HepG2 (cell line): Measurements from ENCODE around the gene IL1RAPL2. TPM values are rescaled to one million over a fixed set of nuclear protein-coding genes. Genes with fewer than 3 reads are reported as not detected.
"Not testable (repeated sequence)": the region's sequence is repeated elsewhere in the genome, so short reads cannot be mapped to it uniquely, and the experiment has no call there.

ENCODE experiments used
- ATAC-seq: fragments of 200-7000 bp; cut with Tn5 transposase; 3 replicates; pipeline ENCODE4 v1.9.1; 2020; ENCODE audit warnings: mild to moderate bottlenecking, moderate library complexity
- BruUV-seq: library from RNA; stranded (reverse); fragments of 400-500 nt; replicated peaks from 2 replicates; lab custom pipeline; 2021; lab: Mats Ljungman, UMichigan
- CTCF ChIA-PET: fragments of 300-600 bp; formaldehyde crosslinking; extraction: SDS; loops from one replicate; lab custom pipeline; 2021; ENCODE audit warnings: low total read pairs, inconsistent platforms, low intra/inter-chr PET ratio; lab: Yijun Ruan, JAX
- POLR2A ChIA-PET: fragments of 350-600 bp; sonication (Branson Sonifier 250); formaldehyde crosslinking; loops from one replicate; lab custom pipeline; 2020; ENCODE audit warnings: antibody characterized with exemption, inconsistent platforms; lab: Yijun Ruan, JAX
- DNase-seq: peaks from one replicate; pipeline ENCODE4 v3.0.0-alpha.2; 2015; ENCODE audit warnings: low spot score
- FAIRE-seq: peaks from 3 replicates; lab custom pipeline; 2011; peaks lifted over from hg19 to GRCh38; lab: Jason Lieb, UNC
- H2AFZ ChIP-seq: one replicate; pipeline ENCODE4 v1.6.1; 2011; ENCODE audit warnings: low read length, inconsistent platforms
- H3K27ac ChIP-seq: fragments of 300-600 bp; 3 replicates; pipeline ENCODE4 v1.8.0; 2011; ENCODE audit warnings: mixed run types, mild to moderate bottlenecking, mixed read lengths, low read length, inconsistent platforms; ENCODE audit not compliant: insufficient read depth; ENCODE audit errors: extremely low read length
- H3K27me3 ChIP-seq, 2 experiments: fragments of 200-600 bp in 1 of 2; 2 replicates in 1 of 2; 3 replicates in 1 of 2; pipeline versions ENCODE4 v1.6.0 to v1.8.0; 2011; ENCODE audit warnings: low read length in 2 of 2, mild to moderate bottlenecking in 2 of 2, moderate library complexity in 2 of 2, inconsistent platforms in 1 of 2; ENCODE audit not compliant: insufficient read depth in 2 of 2, control insufficient read depth in 1 of 2
- H3K36me3 ChIP-seq, 2 experiments: fragments of 200-600 bp in 1 of 2; replicated peaks in 1 of 2; 2 replicates in 1 of 2; 3 replicates in 1 of 2; pipeline versions ENCODE4 v1.5.1 to v1.8.0; 2011; ENCODE audit warnings: low read length in 2 of 2, inconsistent platforms in 1 of 2; ENCODE audit not compliant: insufficient read depth in 2 of 2, control insufficient read depth in 1 of 2
- H3K4me1 ChIP-seq: 2 replicates; pipeline ENCODE4 v1.5.1; 2012; ENCODE audit warnings: low read length, inconsistent platforms; ENCODE audit not compliant: insufficient read depth
- H3K4me2 ChIP-seq: 2 replicates; pipeline ENCODE4 v1.6.0; 2011; ENCODE audit warnings: low read depth, low read length, inconsistent platforms
- H3K4me3 ChIP-seq, 3 experiments: fragments of 200-600 bp in 1 of 3; sonication (generic), shearing (Covaris generic) in 1 of 3; replicated peaks in 1 of 3; 2 replicates each; pipeline ENCODE4 v1.5.1; 2011 to 2016; ENCODE audit warnings: low read length in 3 of 3, inconsistent platforms in 2 of 3, low read depth in 2 of 3, mild to moderate bottlenecking in 2 of 3, control low read depth in 1 of 3, mixed read lengths in 1 of 3; ENCODE audit not compliant: insufficient read depth in 1 of 3
- H3K79me2 ChIP-seq: one replicate; pipeline ENCODE4 v1.6.1; 2011; ENCODE audit warnings: low read length, inconsistent platforms; ENCODE audit not compliant: insufficient read depth
- H3K9ac ChIP-seq: 2 replicates; pipeline ENCODE4 v1.6.0; 2011; ENCODE audit warnings: mild to moderate bottlenecking, low read depth, low read length, inconsistent platforms; ENCODE audit not compliant: insufficient read depth
- H3K9me3 ChIP-seq: 2 replicates; pipeline ENCODE4 v1.5.1; 2012; ENCODE audit warnings: mild to moderate bottlenecking, low read length
- H4K20me1 ChIP-seq: 2 replicates; pipeline ENCODE4 v1.6.0; 2011; ENCODE audit warnings: inconsistent platforms, mild to moderate bottlenecking, low read length, moderate library complexity; ENCODE audit not compliant: insufficient read depth
- KDM4B ChIP-seq: sonication (generic); formaldehyde crosslinking; IDR thresholded peaks from 2 replicates; pipeline ENCODE4 v1.4.0; 2020; ENCODE audit warnings: missing genetic modification reagents
- MAFF ChIP-seq: IDR thresholded peaks from 2 replicates; pipeline ENCODE4 v1.6.1; 2011; ENCODE audit warnings: low read depth, low read length, improper control_type of control experiment
- MAFK ChIP-seq, 2 experiments: IDR thresholded peaks in 1 of 2; conservative IDR thresholded peaks in 1 of 2; 2 replicates each; pipeline ENCODE4 v1.6.1; 2011; ENCODE audit warnings: improper control_type of control experiment in 2 of 2, low read length in 2 of 2
- whole genome bisulfite sequencing: methylation state at CpG from one replicate; pipeline ENCODE4 v1.1.6; 2017; ENCODE audit warnings: low lambda C conversion rate; 5-methylcytosine and 5-hydroxymethylcytosine counted together
- in situ Hi-C: cut with HindIII; loops from 2 replicates; pipeline ENCODE4 v1.10.0; 2017; ENCODE audit warnings: low pct_unique_long_range_greater_than_20kb; ENCODE audit not compliant: extremely low pct_ligation_motif_present
- intact Hi-C: fragments of 100-400 bp; cut with micrococcal nuclease; formaldehyde crosslinking; loops from one replicate; pipeline ENCODE4 v1.10.0; 2022; ENCODE audit not compliant: unreplicated experiment
- polyA plus RNA-seq, 8 experiments: library from polyadenylated mRNA; depleted of rRNA in 3 of 8; stranded (reverse) in 7 of 8; unstranded in 1 of 8; fragments of >200 nt; fragmentation: Illumina TruSeq in 4 of 8; extraction: Trizol in 4 of 8; gene quantifications; 2 replicates each; pipeline versions ENCODE4 v1.2.1 to v1.2.3, GENCODE V29; 2011 to 2016; ENCODE audit warnings: low read depth in 4 of 8, missing spikeins in 1 of 8, mixed read lengths in 1 of 8; ENCODE audit not compliant: insufficient read depth in 1 of 8
- total RNA-seq, 5 experiments: library from RNA; depleted of rRNA; stranded (reverse); fragments of >200 nt; fragmentation: Illumina TruSeq; extraction: Trizol; gene quantifications; 2 replicates each; pipeline ENCODE4 v1.2.3, GENCODE V29; 2016; ENCODE audit warnings: low read depth in 1 of 5

The IL1RAPL2 gene
- total and polyA plus RNA-seq, 2 of the 13 experiments (the other 11 are each of a cell fraction or from before 2014, with no cell fraction given), result not detected

- no peak for FAIRE-seq
- no peak for ATAC-seq
- DNase-seq, result no peak
- no peaks in the 10 kb centered on the region for H4K20me1 ChIP-seq
- no peaks in the 10 kb centered on the region for H3K79me2 ChIP-seq
- CTCF ChIA-PET, result no interaction called here
- in situ Hi-C loops, result no loop called here
- H3K36me3 ChIP-seq, result no peaks in the 10 kb centered on the region
- no peaks in the 10 kb centered on the region for H3K4me1 ChIP-seq
- no peak overlapping the region for H3K4me2 ChIP-seq
- H3K9ac ChIP-seq, result no peak overlapping the region
- H3K4me3 ChIP-seq, result no peak overlapping the region
- POLR2A ChIA-PET, result no interaction called here
- H2AFZ ChIP-seq, result no peak overlapping the region
- H3K27ac ChIP-seq, result no peak overlapping the region
- TF ChIP-seq KDM4B (no peak), MAFK (conservative IDR thresholded peaks at IDR 0.05 in 1 of 2, IDR thresholded peaks at IDR 0.05 in 1 of 2; ENCODE audit: low read length in 2 of 2) (peak in 1 of 2 experiments; percentile 77; a peak in 3 of 4 replicates), MAFF (peak; percentile 66)
- TF ChIP-seq, all 625 proteins: peak for 2
- H3K27me3 ChIP-seq, result no peaks in the 10 kb centered on the region
- WGBS, result 44% methylated on average over 2 of the region's 2 CpGs
- no peaks in the 10 kb centered on the region for H3K9me3 ChIP-seq
- BruUV-seq, result no TSS peak
- intact Hi-C loops, result no loop called here
Measured at GRCh38 chrX:104539081-104539480, 26.9 kb upstream of the IL1RAPL2 start.

DNA sequence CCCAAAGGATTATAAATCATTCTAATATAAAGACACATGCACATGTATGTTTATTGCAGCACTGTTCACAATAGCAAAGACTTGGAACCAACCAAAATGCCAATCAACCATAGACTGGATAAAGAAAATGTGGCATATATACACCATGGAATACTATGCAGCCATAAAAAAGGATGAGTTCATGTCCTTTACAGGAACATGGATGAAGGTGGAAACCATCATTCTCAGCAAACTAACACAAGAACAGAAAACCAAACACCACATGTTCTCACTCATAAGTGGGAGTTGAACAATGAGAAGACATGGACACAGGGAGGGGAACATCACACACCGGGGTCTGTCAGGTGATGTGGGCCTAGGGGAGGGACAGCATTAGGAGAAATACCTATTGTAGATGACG, 23.6 kb upstream of the IL1RAPL2 start:
- H2AFZ ChIP-seq, in situ Hi-C loops, H3K4me1 ChIP-seq, POLR2A ChIA-PET, H3K9me3 ChIP-seq, ATAC-seq, H3K27ac ChIP-seq, H3K79me2 ChIP-seq, CTCF ChIA-PET, H3K4me3 ChIP-seq, H3K4me2 ChIP-seq, DNase-seq, intact Hi-C loops, H3K36me3 ChIP-seq, H3K27me3 ChIP-seq, H4K20me1 ChIP-seq, BruUV-seq, FAIRE-seq, H3K9ac ChIP-seq: not testable (repeated sequence)
- 0% methylated on average over 2 of the region's 2 CpGs for WGBS
